NB4 (cell line): ENCODE results near the gene GABRG3.

ENCODE experiments used
- MYC ChIP-seq: IDR thresholded peaks from 2 replicates; pipeline ENCODE4 v1.6.1; 2011; ENCODE audit warnings: low read depth, low read length
- TF ChIP-seq, protein P1 (sequence below): IDR thresholded peaks from one replicate; pipeline ENCODE4 v1.5.1; 2012; ENCODE audit warnings: low read depth, low read length

DNA sequence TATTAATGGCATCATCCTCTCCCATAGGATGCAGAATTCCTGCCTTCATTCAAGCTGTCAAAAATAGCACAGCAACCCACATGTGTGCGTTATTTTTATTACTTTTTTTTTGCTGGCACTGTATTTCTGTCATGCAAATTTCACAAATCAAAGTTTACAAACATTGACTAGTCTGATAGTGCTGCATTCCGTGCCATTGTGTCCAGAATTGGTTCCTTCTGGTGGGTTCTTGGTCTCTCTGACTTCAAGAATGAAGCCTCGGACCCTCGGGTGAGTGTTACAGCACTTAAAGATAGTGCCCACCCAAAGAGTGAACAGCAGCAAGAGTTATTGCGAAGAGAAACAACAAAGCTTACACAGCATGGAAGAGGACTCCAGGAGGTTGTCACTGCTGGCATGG, 490.2 kb downstream of the GABRG3 start:
- TF ChIP-seq MYC = no peak
- TF ChIP-seq, protein P1, sequence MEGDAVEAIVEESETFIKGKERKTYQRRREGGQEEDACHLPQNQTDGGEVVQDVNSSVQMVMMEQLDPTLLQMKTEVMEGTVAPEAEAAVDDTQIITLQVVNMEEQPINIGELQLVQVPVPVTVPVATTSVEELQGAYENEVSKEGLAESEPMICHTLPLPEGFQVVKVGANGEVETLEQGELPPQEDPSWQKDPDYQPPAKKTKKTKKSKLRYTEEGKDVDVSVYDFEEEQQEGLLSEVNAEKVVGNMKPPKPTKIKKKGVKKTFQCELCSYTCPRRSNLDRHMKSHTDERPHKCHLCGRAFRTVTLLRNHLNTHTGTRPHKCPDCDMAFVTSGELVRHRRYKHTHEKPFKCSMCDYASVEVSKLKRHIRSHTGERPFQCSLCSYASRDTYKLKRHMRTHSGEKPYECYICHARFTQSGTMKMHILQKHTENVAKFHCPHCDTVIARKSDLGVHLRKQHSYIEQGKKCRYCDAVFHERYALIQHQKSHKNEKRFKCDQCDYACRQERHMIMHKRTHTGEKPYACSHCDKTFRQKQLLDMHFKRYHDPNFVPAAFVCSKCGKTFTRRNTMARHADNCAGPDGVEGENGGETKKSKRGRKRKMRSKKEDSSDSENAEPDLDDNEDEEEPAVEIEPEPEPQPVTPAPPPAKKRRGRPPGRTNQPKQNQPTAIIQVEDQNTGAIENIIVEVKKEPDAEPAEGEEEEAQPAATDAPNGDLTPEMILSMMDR = no peak
